HG02642 (cell line): Measurements from ENCODE around the gene ISOC1.

Experiments used
- ATAC-seq: cut with Tn5 transposase; IDR thresholded peaks from one replicate; pipeline ENCODE4 v1.9.1; 2021; ENCODE audit warnings: mild to moderate bottlenecking; ENCODE audit not compliant: unreplicated experiment, poor library complexity

ISOC1 gene

GRCh38 chr5:129094087-129094923 lies at the start of gene ISOC1:
Gene ISOC1, plus strand, starts transcription at chr5:129094749. Its CDS starts 18 bp downstream, at chr5:129094767.
- ATAC-seq, result peak; percentile 91

GRCh38 chr5:129046151-129046550 lies 48.4 kb upstream of the ISOC1 start:
- no peak for ATAC-seq

GRCh38 chr5:129048509-129048908 lies 46.0 kb upstream of the ISOC1 start:
- ATAC-seq, result no peak

GRCh38 chr5:129049126-129049799 lies 45.3 kb upstream of the ISOC1 start:
- ATAC-seq, result no peak

- no peak for ATAC-seq
Measured at GRCh38 chr5:129051283-129051682, 43.3 kb upstream of the ISOC1 start.

- ATAC-seq, result no peak
Measured at GRCh38 chr5:129053438-129053837, 41.1 kb upstream of the ISOC1 start.

DNA sequence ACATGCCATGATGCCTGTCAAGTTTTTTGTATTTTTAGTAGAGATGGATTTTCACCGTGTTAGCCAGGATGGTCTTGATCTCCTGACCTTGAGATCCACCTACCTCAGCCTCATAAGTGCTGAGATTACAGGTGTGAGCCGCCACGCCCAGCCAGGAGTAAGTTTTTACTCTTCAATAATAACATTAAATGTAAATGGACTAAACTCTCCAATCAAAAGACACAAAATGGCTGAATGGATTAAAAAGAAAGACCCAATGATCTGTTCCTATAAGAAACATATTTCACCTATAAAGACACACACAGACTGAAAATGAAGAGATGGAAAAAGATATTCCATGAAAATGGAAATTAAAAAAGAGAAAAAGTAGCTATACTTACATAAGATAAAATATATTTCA lies 37.2 kb upstream of the ISOC1 start:
- no peak for ATAC-seq

- ATAC-seq, result no peak
Measured at GRCh38 chr5:129061849-129062248, 32.7 kb upstream of the ISOC1 start.

- ATAC-seq, result no peak
Measured at GRCh38 chr5:129063483-129064113, 31.0 kb upstream of the ISOC1 start.

DNA sequence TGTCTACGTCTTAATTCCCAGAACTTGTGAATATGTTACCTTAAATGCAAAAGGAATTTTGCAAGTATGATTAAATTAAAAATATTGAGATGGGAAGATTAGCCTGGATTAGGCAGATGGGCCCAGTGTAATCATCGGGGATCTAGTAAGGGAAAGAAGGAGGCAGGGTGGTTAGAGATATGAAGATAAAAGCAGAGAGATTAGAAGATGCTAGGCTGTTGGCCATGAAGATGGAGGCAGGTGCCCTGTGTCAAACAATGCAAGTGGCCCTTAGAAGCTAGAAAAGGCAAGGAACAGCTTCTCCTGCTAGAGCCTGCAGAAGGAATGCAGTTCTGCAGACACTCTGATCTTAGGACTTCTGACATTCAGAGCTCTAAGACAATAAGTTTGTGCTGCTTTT lies 28.8 kb upstream of the ISOC1 start:
- no peak for ATAC-seq

GRCh38 chr5:129067745-129068144 lies 26.8 kb upstream of the ISOC1 start:
- ATAC-seq, result no peak

- peak; percentile 82 for ATAC-seq
Measured at GRCh38 chr5:129069292-129069691, 25.3 kb upstream of the ISOC1 start.

DNA sequence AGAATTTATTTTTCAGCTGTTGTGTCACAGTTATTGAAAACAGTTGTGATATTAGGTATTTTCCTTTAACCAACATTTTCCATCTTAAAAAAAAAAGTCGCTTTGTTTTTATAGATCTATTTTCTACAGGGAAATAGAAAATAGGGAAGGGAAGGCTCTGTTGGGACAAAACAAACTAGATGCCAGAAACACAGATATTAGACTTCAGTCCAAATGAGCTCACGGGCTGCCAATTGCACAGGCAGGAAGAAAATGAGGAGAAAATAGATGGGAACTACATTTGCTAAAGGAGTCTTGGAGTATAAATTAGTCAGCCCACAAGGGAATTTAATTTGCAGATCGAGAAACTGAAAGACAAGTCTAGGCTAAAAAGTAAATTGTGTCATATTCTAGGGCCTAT lies 21.4 kb upstream of the ISOC1 start:
- no peak for ATAC-seq

DNA sequence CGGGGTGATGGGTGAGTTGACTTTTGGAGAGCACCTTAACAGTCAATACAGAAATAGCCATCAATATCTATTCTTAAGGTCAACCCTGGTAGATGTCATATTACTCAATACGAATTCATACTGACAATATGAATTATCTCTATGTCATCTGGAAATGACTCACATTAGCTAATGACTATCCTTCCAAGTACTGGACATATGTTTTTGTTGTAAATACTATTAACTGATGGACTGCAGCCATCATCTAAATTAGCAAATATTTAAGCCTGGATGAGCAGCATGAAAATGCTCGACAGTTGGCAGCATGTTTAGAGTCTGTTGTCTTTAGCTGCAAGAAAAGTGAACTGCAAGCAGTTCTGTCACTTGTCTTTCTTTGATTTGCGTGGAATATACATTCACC lies 19.6 kb upstream of the ISOC1 start:
- ATAC-seq, result no peak

- no peak for ATAC-seq
Measured at GRCh38 chr5:129077433-129078075, 17.0 kb upstream of the ISOC1 start.

DNA sequence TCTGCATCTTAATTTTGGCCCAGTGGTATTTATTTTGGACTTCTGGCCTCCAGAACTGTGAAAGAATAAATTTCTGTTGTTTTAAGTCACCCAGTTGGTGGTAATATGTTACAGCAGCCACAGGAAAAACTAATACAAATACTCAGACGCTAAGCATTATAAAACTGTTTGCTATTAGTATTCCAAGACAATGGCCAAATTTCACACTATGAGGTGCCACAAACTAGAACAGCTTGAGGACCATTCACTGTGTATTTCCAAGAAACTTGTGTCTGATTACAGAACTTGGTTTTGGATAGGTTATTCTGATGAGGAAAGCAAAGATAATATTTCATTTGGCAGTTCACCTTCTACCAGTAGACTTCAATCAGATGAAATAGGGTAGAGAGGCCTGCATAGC lies 16.3 kb upstream of the ISOC1 start:
- no peak for ATAC-seq

- ATAC-seq, result no peak
Measured at GRCh38 chr5:129078660-129079059, 15.9 kb upstream of the ISOC1 start.

DNA sequence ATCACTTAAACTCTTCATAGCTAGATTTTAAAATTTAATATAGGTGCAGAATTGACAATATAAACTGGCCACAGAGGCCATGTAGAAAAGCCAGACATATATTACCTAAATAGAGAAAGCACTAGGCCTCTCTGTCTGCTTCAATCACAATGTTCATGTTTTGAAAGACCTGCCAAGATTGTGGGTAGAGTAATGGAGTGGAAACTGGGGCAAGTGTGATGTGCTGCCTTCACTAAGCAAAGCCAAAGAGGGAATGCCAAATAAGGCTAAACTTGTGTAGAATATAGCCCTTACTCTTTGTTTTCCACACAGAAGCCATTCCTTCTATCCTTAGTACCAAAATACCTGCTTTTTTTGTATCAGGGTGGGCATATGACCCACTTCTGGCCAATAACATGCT lies 15.1 kb upstream of the ISOC1 start:
- ATAC-seq, result no peak

- no peak for ATAC-seq
Measured at GRCh38 chr5:129080766-129081165, 13.8 kb upstream of the ISOC1 start.

- ATAC-seq, result no peak
Measured at GRCh38 chr5:129082225-129083136, 12.1 kb upstream of the ISOC1 start.
